ENCODE measurements around the gene PSMA8. TPM values are rescaled to one million over a fixed set of nuclear protein-coding genes. Genes with fewer than 3 reads are reported as not detected.
"Not testable (repeated sequence)": the region's sequence is repeated elsewhere in the genome, so short reads cannot be mapped to it uniquely, and the experiment has no call there.

Gene PSMA8
- total RNA-seq, 1 donor from 2014 or later = not detected

- Mint-ChIP-seq H3K36me3 (ENCODE audit: low read depth, unreplicated experiment) (no peaks in the 10 kb centered on the region), H3K4me1 (ENCODE audit: unreplicated experiment) (no peaks in the 10 kb centered on the region), H3K4me3 (ENCODE audit: unreplicated experiment) (no peak overlapping the region), H3K27ac (ENCODE audit: unreplicated experiment) (no peak overlapping the region), H3K9me3 (ENCODE audit: unreplicated experiment) (no peaks in the 10 kb centered on the region), H3K27me3 (ENCODE audit: unreplicated experiment) (no peaks in the 10 kb centered on the region)
- TF ChIP-seq CTCF (IDR thresholded peaks at IDR 0.05; ENCODE audit: unreplicated experiment) = no peak
- no peak for DNase-seq (ENCODE audit: low spot score)
These were observed 56.8 kb downstream of the PSMA8 start for GRCh38 chr18:26190506-26190905.

- no peaks in the 10 kb centered on the region for H3K27me3 Mint-ChIP-seq (ENCODE audit: unreplicated experiment)
- no peak for TF ChIP-seq CTCF (IDR thresholded peaks at IDR 0.05; ENCODE audit: unreplicated experiment)
- DNase-seq (ENCODE audit: low spot score) = no peak
- H3K36me3 Mint-ChIP-seq (ENCODE audit: low read depth, unreplicated experiment) = no peaks in the 10 kb centered on the region
- H3K4me3 Mint-ChIP-seq (ENCODE audit: unreplicated experiment) = no peak overlapping the region
- no peak overlapping the region for H3K27ac Mint-ChIP-seq (ENCODE audit: unreplicated experiment)
- H3K9me3 Mint-ChIP-seq (ENCODE audit: unreplicated experiment) = no peaks in the 10 kb centered on the region
- H3K4me1 Mint-ChIP-seq (ENCODE audit: unreplicated experiment) = no peaks in the 10 kb centered on the region
These were observed 58.6 kb downstream of the PSMA8 start for GRCh38 chr18:26192233-26192632.

- Mint-ChIP-seq H3K27ac (ENCODE audit: unreplicated experiment) (no peak overlapping the region), H3K9me3 (ENCODE audit: unreplicated experiment) (no peaks in the 10 kb centered on the region), H3K36me3 (ENCODE audit: low read depth, unreplicated experiment) (no peaks in the 10 kb centered on the region), H3K27me3 (ENCODE audit: unreplicated experiment) (no peaks in the 10 kb centered on the region), H3K4me1 (ENCODE audit: unreplicated experiment) (no peaks in the 10 kb centered on the region), H3K4me3 (ENCODE audit: unreplicated experiment) (no peak overlapping the region)
- TF ChIP-seq CTCF (IDR thresholded peaks at IDR 0.05; ENCODE audit: unreplicated experiment) = no peak
- no peak for DNase-seq (ENCODE audit: low spot score)
These were observed 62.9 kb downstream of the PSMA8 start for GRCh38 chr18:26196605-26197004.

- DNase-seq (ENCODE audit: low spot score); H3K9me3 Mint-ChIP-seq (ENCODE audit: unreplicated experiment); H3K4me3 Mint-ChIP-seq (ENCODE audit: unreplicated experiment); H3K36me3 Mint-ChIP-seq (ENCODE audit: low read depth, unreplicated experiment); H3K27me3 Mint-ChIP-seq (ENCODE audit: unreplicated experiment); H3K27ac Mint-ChIP-seq (ENCODE audit: unreplicated experiment); H3K4me1 Mint-ChIP-seq (ENCODE audit: unreplicated experiment): not testable (repeated sequence)
These were observed 68.3 kb downstream of the PSMA8 start for GRCh38 chr18:26202001-26202400.

GRCh38 chr18:26205318-26205717 lies 71.6 kb downstream of the PSMA8 start:
- Mint-ChIP-seq H3K4me3 (ENCODE audit: unreplicated experiment) (no peak overlapping the region), H3K27me3 (ENCODE audit: unreplicated experiment) (no peaks in the 10 kb centered on the region), H3K4me1 (ENCODE audit: unreplicated experiment) (peaks cover 3% of the 10 kb centered on the region), H3K9me3 (ENCODE audit: unreplicated experiment) (no peaks in the 10 kb centered on the region), H3K27ac (ENCODE audit: unreplicated experiment) (no peak overlapping the region), H3K36me3 (ENCODE audit: low read depth, unreplicated experiment) (no peaks in the 10 kb centered on the region)
- DNase-seq (ENCODE audit: low spot score) = no peak
- TF ChIP-seq CTCF (IDR thresholded peaks at IDR 0.05; ENCODE audit: unreplicated experiment) = no peak

GRCh38 chr18:26206488-26206887 lies 72.8 kb downstream of the PSMA8 start:
- no peak for DNase-seq (ENCODE audit: low spot score)
- no peaks in the 10 kb centered on the region for H3K27me3 Mint-ChIP-seq (ENCODE audit: unreplicated experiment)
- TF ChIP-seq CTCF (IDR thresholded peaks at IDR 0.05; ENCODE audit: unreplicated experiment) = no peak
- H3K36me3 Mint-ChIP-seq (ENCODE audit: low read depth, unreplicated experiment) = no peaks in the 10 kb centered on the region
- peaks cover 3% of the 10 kb centered on the region for H3K4me1 Mint-ChIP-seq (ENCODE audit: unreplicated experiment)
- H3K4me3 Mint-ChIP-seq (ENCODE audit: unreplicated experiment) = no peak overlapping the region
- no peaks in the 10 kb centered on the region for H3K9me3 Mint-ChIP-seq (ENCODE audit: unreplicated experiment)
- no peak overlapping the region for H3K27ac Mint-ChIP-seq (ENCODE audit: unreplicated experiment)

Data from endothelial cell (in vitro differentiated cells).